ENCODE data around the gene FBXL12. TPM values are rescaled to one million over a fixed set of nuclear protein-coding genes. Genes with fewer than 3 reads are reported as not detected.
"Not testable (repeated sequence)": the region's sequence is repeated elsewhere in the genome, so short reads cannot be mapped to it uniquely, and the experiment has no call there.

The FBXL12 gene
- total and polyA plus RNA-seq, 7 donors, result 14.8 to 31.9 (median 22.4) TPM

GRCh38 chr19:9849791-9850190, 30.9 kb upstream of the FBXL12 start:
- H3K27ac ChIP-seq, result peak overlapping the region in 1 of 4 donors; percentile 48
- H3K27me3 ChIP-seq, result no peaks in the 10 kb centered on the region
- H3K36me3 ChIP-seq, result peaks cover 0 to 40% (median 8%) of the 10 kb centered on the region in 4 donors
- H3K4me3 ChIP-seq, result no peak overlapping the region
- no peak for DNase-seq
- no peaks in the 10 kb centered on the region for H3K9me3 ChIP-seq
- peaks cover 0 to 34% (median 24%) of the 10 kb centered on the region in 4 donors for H3K4me1 ChIP-seq
- intact Hi-C loops (cut with DNase I), result no loop called here
- 72 to 85% methylated on average over 7 of the region's 7 CpGs for WGBS, 2 donors
- TF ChIP-seq EP300 (IDR thresholded peaks at IDR 0.05), result no peak
- no peak for TF ChIP-seq POLR2A (IDR thresholded peaks at IDR 0.05)
- TF ChIP-seq CTCF (IDR thresholded peaks at IDR 0.05), result no peak
- TF ChIP-seq POLR2AphosphoS5 (IDR thresholded peaks at IDR 0.05), result no peak

GRCh38 chr19:9848762-9849161, 29.9 kb upstream of the FBXL12 start:
- DNase-seq, result no peak
- 86 to 92% methylated on average over 23 of the region's 23 CpGs for WGBS, 2 donors
- Histone ChIP-seq H3K27ac (no peak overlapping the region), H3K9me3 (peaks cover 0 to 2% (median 0%) of the 10 kb centered on the region in 4 donors), H3K36me3 (peaks cover 0 to 50% (median 16%) of the 10 kb centered on the region in 4 donors), H3K27me3 (no peaks in the 10 kb centered on the region), H3K4me3 (no peak overlapping the region), H3K4me1 (peaks cover 0 to 34% (median 24%) of the 10 kb centered on the region in 4 donors)
- intact Hi-C loops (cut with DNase I), result no loop called here
- TF ChIP-seq POLR2A (IDR thresholded peaks at IDR 0.05) (no peak), POLR2AphosphoS5 (IDR thresholded peaks at IDR 0.05) (no peak), CTCF (IDR thresholded peaks at IDR 0.05) (no peak), EP300 (IDR thresholded peaks at IDR 0.05) (no peak)

GRCh38 chr19:9848060-9848459, 29.2 kb upstream of the FBXL12 start:
- no peak overlapping the region for H3K4me3 ChIP-seq
- DNase-seq, result no peak
- peaks cover 0 to 57% (median 22%) of the 10 kb centered on the region in 4 donors for H3K36me3 ChIP-seq
- intact Hi-C loops (cut with DNase I), result no loop called here
- WGBS, 2 donors, result 85 to 86% methylated on average over 4 of the region's 4 CpGs
- H3K9me3 ChIP-seq, result peaks cover 0 to 2% (median 0%) of the 10 kb centered on the region in 4 donors
- H3K4me1 ChIP-seq, result peaks cover 0 to 39% (median 24%) of the 10 kb centered on the region in 4 donors
- H3K27me3 ChIP-seq, result no peaks in the 10 kb centered on the region
- no peak for TF ChIP-seq CTCF (IDR thresholded peaks at IDR 0.05)
- TF ChIP-seq POLR2AphosphoS5 (IDR thresholded peaks at IDR 0.05), result no peak
- no peak for TF ChIP-seq POLR2A (IDR thresholded peaks at IDR 0.05)
- TF ChIP-seq EP300 (IDR thresholded peaks at IDR 0.05), result no peak
- no peak overlapping the region for H3K27ac ChIP-seq

- no peaks in the 10 kb centered on the region for H3K27me3 ChIP-seq
- peak; percentile 88 for DNase-seq
- TF ChIP-seq EP300 (IDR thresholded peaks at IDR 0.05) (no peak), POLR2A (IDR thresholded peaks at IDR 0.05) (no peak), CTCF (IDR thresholded peaks at IDR 0.05) (peak in 2 of 4 experiments; percentile 23 to 44), POLR2AphosphoS5 (IDR thresholded peaks at IDR 0.05) (no peak)
- peaks cover 0 to 2% (median 0%) of the 10 kb centered on the region in 4 donors for H3K9me3 ChIP-seq
- no peak overlapping the region for H3K4me3 ChIP-seq
- peaks cover 0 to 48% (median 24%) of the 10 kb centered on the region in 4 donors for H3K4me1 ChIP-seq
- intact Hi-C loops (cut with DNase I), result no loop called here
- WGBS, 2 donors, result 68 to 74% methylated on average over 13 of the region's 13 CpGs
- peak overlapping the region in 3 of 4 donors; percentile 25 to 66 (median 51) for H3K27ac ChIP-seq
- H3K36me3 ChIP-seq, result peaks cover 0 to 66% (median 29%) of the 10 kb centered on the region in 4 donors
These were observed 28.3 kb upstream of the FBXL12 start for GRCh38 chr19:9847087-9847671.

GRCh38 chr19:9843626-9844273, 24.9 kb upstream of the FBXL12 start:
- WGBS, 2 donors, result 95 to 98% methylated on average over 12 of the region's 12 CpGs
- peaks cover 5 to 90% (median 50%) of the 10 kb centered on the region in 4 donors for H3K36me3 ChIP-seq

More at GRCh38 chr19:9843626-9844273, 24.9 kb upstream of the FBXL12 start:
- peaks cover 0 to 47% (median 13%) of the 10 kb centered on the region in 4 donors for H3K4me1 ChIP-seq
- DNase-seq; H3K27ac ChIP-seq; H3K9me3 ChIP-seq; H3K4me3 ChIP-seq; intact Hi-C loops (cut with DNase I); H3K27me3 ChIP-seq: not testable (repeated sequence)

Measured in sigmoid colon (tissue), 7 donors.